MCF 10A (cell line): ENCODE results near the gene PLCB1. TPM values are rescaled to one million over a fixed set of nuclear protein-coding genes. Genes with fewer than 3 reads are reported as not detected.

ENCODE experiments used
- BruUV-seq: library from RNA; stranded (reverse); fragments of 400-500 nt; replicated peaks from 2 replicates; lab custom pipeline; 2021; lab: Mats Ljungman, UMichigan
- CTCF ChIA-PET: fragments of 300-600 bp; sonication (Branson Sonifier 250); formaldehyde crosslinking; extraction: SDS; loops from one replicate; lab custom pipeline; 2021; ENCODE audit warnings: antibody characterized with exemption, inconsistent platforms; lab: Yijun Ruan, JAX
- POLR2A ChIA-PET: fragments of 300-600, 350-650 bp; sonication (Branson Sonifier 250); formaldehyde crosslinking; extraction: SDS; loops from one replicate; lab custom pipeline; 2020; ENCODE audit warnings: antibody characterized with exemption, inconsistent platforms; lab: Yijun Ruan, JAX
- DNase-seq: peaks from one replicate; pipeline ENCODE4 v3.0.0-alpha.2; 2018; ENCODE audit not compliant: unreplicated experiment
- H3K27ac Mint-ChIP-seq: one replicate; pipeline ENCODE4 v1.8.0; 2022; ENCODE audit warnings: mild to moderate bottlenecking, low read depth, mixed read lengths; ENCODE audit not compliant: unreplicated experiment
- H3K27me3 Mint-ChIP-seq: one replicate; pipeline ENCODE4 v1.8.0; 2022; ENCODE audit warnings: mixed read lengths; ENCODE audit not compliant: insufficient read depth, unreplicated experiment
- H3K36me3 Mint-ChIP-seq: one replicate; pipeline ENCODE4 v1.8.0; 2022; ENCODE audit warnings: mild to moderate bottlenecking, moderate library complexity, mixed read lengths; ENCODE audit not compliant: insufficient read depth, unreplicated experiment
- H3K4me1 Mint-ChIP-seq: one replicate; pipeline ENCODE4 v1.8.0; 2022; ENCODE audit warnings: mixed read lengths; ENCODE audit not compliant: insufficient read depth, unreplicated experiment
- H3K4me3 Mint-ChIP-seq: one replicate; pipeline ENCODE4 v1.8.0; 2022; ENCODE audit warnings: mild to moderate bottlenecking, moderate library complexity, mixed read lengths; ENCODE audit not compliant: unreplicated experiment
- H3K9me3 Mint-ChIP-seq: one replicate; pipeline ENCODE4 v1.8.0; 2022; ENCODE audit warnings: mixed read lengths; ENCODE audit not compliant: unreplicated experiment
- intact Hi-C: fragments of 100-400 bp; cut with micrococcal nuclease; formaldehyde crosslinking; loops from 2 replicates; pipeline ENCODE4 v1.14.1; 2022
- total RNA-seq: library from RNA; stranded (reverse); gene quantifications from 2 replicates; pipeline ENCODE4 v1.2.3, GENCODE V29; 2022
- TF ChIP-seq, protein P1 (sequence below): fragments of 200-600 bp; IDR thresholded peaks from one replicate; pipeline ENCODE4 v1.8.0; 2022; ENCODE audit warnings: antibody characterized with exemption, mild to moderate bottlenecking; ENCODE audit not compliant: unreplicated experiment

PLCB1 gene
- total RNA-seq, 1 experiment from 2014 or later, result 5.9 TPM

DNA sequence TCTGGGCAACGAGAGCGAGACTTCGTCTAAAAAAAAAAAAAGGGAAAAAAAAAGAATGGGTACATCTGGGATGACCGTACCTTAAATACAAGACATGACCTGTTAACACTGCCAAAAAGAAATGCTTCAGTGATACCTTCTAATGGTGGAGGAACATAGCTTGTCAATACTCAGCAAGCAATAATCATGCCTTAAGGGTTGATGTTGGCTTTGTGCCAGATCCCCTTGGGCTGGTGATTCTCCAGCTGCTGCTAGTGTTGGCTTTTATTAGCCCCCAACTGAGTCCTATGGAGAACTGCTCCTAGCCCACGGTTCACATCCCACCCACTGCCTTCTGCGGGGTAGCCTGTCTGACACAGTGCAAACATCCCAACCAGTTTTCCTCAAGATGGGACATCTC lies 134.9 kb downstream of the PLCB1 start:
- Mint-ChIP-seq H3K4me1 (no peaks in the 10 kb centered on the region), H3K36me3 (peaks cover 5% of the 10 kb centered on the region), H3K9me3 (no peaks in the 10 kb centered on the region), H3K27ac (no peak overlapping the region), H3K27me3 (no peaks in the 10 kb centered on the region), H3K4me3 (no peak overlapping the region)
- TF ChIP-seq, protein P1, sequence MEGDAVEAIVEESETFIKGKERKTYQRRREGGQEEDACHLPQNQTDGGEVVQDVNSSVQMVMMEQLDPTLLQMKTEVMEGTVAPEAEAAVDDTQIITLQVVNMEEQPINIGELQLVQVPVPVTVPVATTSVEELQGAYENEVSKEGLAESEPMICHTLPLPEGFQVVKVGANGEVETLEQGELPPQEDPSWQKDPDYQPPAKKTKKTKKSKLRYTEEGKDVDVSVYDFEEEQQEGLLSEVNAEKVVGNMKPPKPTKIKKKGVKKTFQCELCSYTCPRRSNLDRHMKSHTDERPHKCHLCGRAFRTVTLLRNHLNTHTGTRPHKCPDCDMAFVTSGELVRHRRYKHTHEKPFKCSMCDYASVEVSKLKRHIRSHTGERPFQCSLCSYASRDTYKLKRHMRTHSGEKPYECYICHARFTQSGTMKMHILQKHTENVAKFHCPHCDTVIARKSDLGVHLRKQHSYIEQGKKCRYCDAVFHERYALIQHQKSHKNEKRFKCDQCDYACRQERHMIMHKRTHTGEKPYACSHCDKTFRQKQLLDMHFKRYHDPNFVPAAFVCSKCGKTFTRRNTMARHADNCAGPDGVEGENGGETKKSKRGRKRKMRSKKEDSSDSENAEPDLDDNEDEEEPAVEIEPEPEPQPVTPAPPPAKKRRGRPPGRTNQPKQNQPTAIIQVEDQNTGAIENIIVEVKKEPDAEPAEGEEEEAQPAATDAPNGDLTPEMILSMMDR, result no peak
- BruUV-seq, result no TSS peak
- DNase-seq, result no peak
- ChIA-PET CTCF (interaction anchor here (0.7 kb wide), 1 partner anchor 109 kb away, joined by 3 read pairs; no protein-coding TSS in a partner anchor), POLR2A (no interaction called here)
- intact Hi-C loops, result no loop called here

DNA sequence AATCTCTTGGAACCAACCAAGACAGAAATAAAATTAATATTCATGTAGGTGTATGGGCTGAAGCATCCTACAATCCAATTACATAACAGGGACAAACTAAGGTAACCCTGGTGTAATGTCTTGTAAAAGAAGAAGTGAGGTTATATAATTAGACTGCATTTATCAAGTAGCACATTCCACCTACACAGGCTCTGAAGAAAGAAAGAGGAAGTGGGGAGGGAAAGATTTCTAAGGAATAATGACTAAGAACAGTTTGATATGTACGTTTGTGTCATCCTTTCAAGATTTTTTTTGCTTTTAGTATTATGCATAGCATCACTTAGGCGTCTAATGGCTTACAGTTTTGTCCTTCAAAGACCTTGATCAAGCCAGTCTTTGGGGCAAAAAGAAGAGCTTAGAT lies 139.7 kb downstream of the PLCB1 start:
- no TSS peak for BruUV-seq
- H3K9me3 Mint-ChIP-seq, result no peaks in the 10 kb centered on the region
- H3K27me3 Mint-ChIP-seq, result no peaks in the 10 kb centered on the region
- no peak for DNase-seq
- peaks cover 2% of the 10 kb centered on the region for H3K36me3 Mint-ChIP-seq
- TF ChIP-seq, protein P1, result no peak
- no peak overlapping the region for H3K27ac Mint-ChIP-seq
- H3K4me1 Mint-ChIP-seq, result no peaks in the 10 kb centered on the region
- POLR2A ChIA-PET, result no interaction called here
- intact Hi-C loops, result no loop called here
- CTCF ChIA-PET, result interaction anchor here (0.6 to 1.4 kb wide), 5 partner anchors 16 to 874 kb away, joined by 3 to 5 read pairs (median 3); no protein-coding TSS in a partner anchor
- no peak overlapping the region for H3K4me3 Mint-ChIP-seq

DNA sequence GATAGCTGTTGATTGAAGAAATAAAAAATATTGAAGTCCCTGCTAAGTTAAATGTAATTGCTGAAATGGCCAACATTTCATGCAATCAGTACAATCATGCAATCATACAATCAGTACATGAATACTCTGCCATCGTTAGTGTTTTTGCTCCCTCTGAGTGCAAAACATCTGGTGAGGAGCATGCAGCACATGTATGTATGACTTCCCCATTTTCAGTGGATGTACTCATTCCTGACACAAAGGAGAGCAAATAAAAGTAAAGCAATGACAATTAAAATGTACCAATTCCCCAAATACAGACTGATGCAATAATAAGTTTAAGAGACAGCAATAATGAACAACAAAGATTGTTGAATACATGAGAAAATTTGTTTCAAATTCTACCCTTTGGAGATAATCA lies 140.7 kb downstream of the PLCB1 start:
- no peaks in the 10 kb centered on the region for H3K36me3 Mint-ChIP-seq
- no peaks in the 10 kb centered on the region for H3K27me3 Mint-ChIP-seq
- intact Hi-C loops, result no loop called here
- H3K27ac Mint-ChIP-seq, result no peak overlapping the region
- BruUV-seq, result no TSS peak
- DNase-seq, result no peak
- no peaks in the 10 kb centered on the region for H3K9me3 Mint-ChIP-seq
- POLR2A ChIA-PET, result interaction anchor here (0.7 kb wide), 1 partner anchor 26 kb away, joined by 3 read pairs; no protein-coding TSS in a partner anchor
- H3K4me3 Mint-ChIP-seq, result no peak overlapping the region
- TF ChIP-seq, protein P1, result no peak
- no peaks in the 10 kb centered on the region for H3K4me1 Mint-ChIP-seq
- CTCF ChIA-PET, result interaction anchor here (0.7 to 0.8 kb wide), 2 partner anchors 50 to 58 kb away, joined by 3 read pairs; no protein-coding TSS in a partner anchor

DNA sequence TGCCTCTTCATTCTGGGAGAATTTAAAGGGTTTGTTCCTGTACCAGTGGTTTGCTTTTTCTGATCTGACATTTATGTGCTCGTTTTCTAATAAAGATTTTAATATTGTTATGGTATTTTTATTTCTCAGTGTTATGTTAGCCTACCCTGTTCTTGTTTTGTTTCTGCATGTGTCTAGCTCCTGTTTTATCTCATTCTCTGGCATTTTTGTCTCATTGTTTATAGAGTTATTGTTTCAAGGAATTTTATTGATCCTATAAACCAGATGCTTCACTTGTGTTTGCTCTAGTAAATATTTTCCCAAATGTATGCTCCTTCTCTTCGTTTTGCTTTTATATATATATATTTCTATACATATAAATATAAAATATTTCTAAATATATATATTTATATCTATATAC lies 152.8 kb downstream of the PLCB1 start:
- Mint-ChIP-seq H3K36me3 (no peaks in the 10 kb centered on the region), H3K27me3 (no peaks in the 10 kb centered on the region), H3K27ac (no peak overlapping the region), H3K9me3 (no peaks in the 10 kb centered on the region), H3K4me3 (no peak overlapping the region), H3K4me1 (no peaks in the 10 kb centered on the region)
- CTCF ChIA-PET, result no interaction called here
- DNase-seq, result no peak
- intact Hi-C loops, result no loop called here
- no TSS peak for BruUV-seq
- POLR2A ChIA-PET, result no interaction called here
- TF ChIP-seq, protein P1, result no peak
